MM.1S (cell line): ENCODE measurements around the gene SRC.

Experiments used
- DNase-seq: peaks from one replicate; pipeline ENCODE4 v3.0.0-alpha.2; 2015
- H2AFZ ChIP-seq: fragments of 300-600 bp; sonication (generic); 2 replicates; pipeline ENCODE4 v1.6.0; 2016; ENCODE audit warnings: antibody characterized with exemption, low read length
- H3F3A ChIP-seq: fragments of 300-600 bp; sonication (generic); 2 replicates; pipeline ENCODE4 v1.6.1; 2016; ENCODE audit warnings: mild to moderate bottlenecking, antibody characterized with exemption, low read length, moderate library complexity, mixed read lengths; ENCODE audit not compliant: insufficient read depth
- H3K27ac ChIP-seq: fragments of 300-600 bp; sonication (generic); 2 replicates; pipeline ENCODE4 v1.5.1; 2016; ENCODE audit warnings: mild to moderate bottlenecking, low read length
- H3K27me3 ChIP-seq: fragments of 300-600 bp; sonication (generic); replicated peaks from 2 replicates; pipeline ENCODE4 v1.6.0; 2016; ENCODE audit warnings: low read length; ENCODE audit not compliant: insufficient read depth
- H3K36me3 ChIP-seq: fragments of 300-600 bp; sonication (generic); replicated peaks from 2 replicates; pipeline ENCODE4 v1.6.1; 2016; ENCODE audit warnings: mild to moderate bottlenecking, low read length, mixed read lengths; ENCODE audit not compliant: insufficient read depth
- H3K4me1 ChIP-seq: fragments of 300-600 bp; sonication (generic); 2 replicates; pipeline ENCODE4 v1.6.1; 2016; ENCODE audit warnings: low read length, mixed read lengths
- H3K4me2 ChIP-seq: fragments of 300-600 bp; sonication (generic); 2 replicates; pipeline ENCODE4 v1.6.0; 2016; ENCODE audit warnings: low read depth, low read length
- H3K4me3 ChIP-seq: fragments of 300-600 bp; sonication (generic); 2 replicates; pipeline ENCODE4 v1.5.1; 2016; ENCODE audit warnings: low read length, mixed read lengths
- H3K79me2 ChIP-seq: fragments of 300-600 bp; sonication (generic); 2 replicates; pipeline ENCODE4 v1.6.1; 2016; ENCODE audit warnings: mixed run types, low read length, mixed read lengths
- H3K9ac ChIP-seq: fragments of 300-600 bp; sonication (generic); 2 replicates; pipeline ENCODE4 v1.6.1; 2016; ENCODE audit warnings: low read length, mixed read lengths
- H3K9me2 ChIP-seq: fragments of 300-600 bp; sonication (generic); replicated peaks from 2 replicates; pipeline ENCODE4 v1.6.1; 2016; ENCODE audit warnings: mild to moderate bottlenecking, low read length, mixed read lengths; ENCODE audit not compliant: insufficient read depth
- H3K9me3 ChIP-seq: fragments of 300-600 bp; sonication (generic); replicated peaks from 2 replicates; pipeline ENCODE4 v1.6.1; 2016; ENCODE audit warnings: mild to moderate bottlenecking, low read length, mixed read lengths; ENCODE audit not compliant: insufficient read depth
- H4K20me1 ChIP-seq: fragments of 300-600 bp; sonication (generic); 2 replicates; pipeline ENCODE4 v1.6.1; 2016; ENCODE audit warnings: mild to moderate bottlenecking, low read length, moderate library complexity, mixed read lengths; ENCODE audit not compliant: insufficient read depth
- CTCF ChIP-seq: fragments of 300-600 bp; sonication (generic); IDR thresholded peaks from 2 replicates; pipeline ENCODE4 v1.5.1; 2016; ENCODE audit warnings: antibody characterized with exemption, low read length, mixed read lengths
- EZH2 ChIP-seq: fragments of 300-600 bp; sonication (generic); optimal IDR thresholded peaks from 2 replicates; pipeline ENCODE3; 2017; ENCODE audit warnings: low read depth, mild to moderate bottlenecking, antibody characterized with exemption, low read length, mixed read lengths
- EZH2phosphoT487 ChIP-seq: fragments of 300-600 bp; sonication (generic); IDR thresholded peaks from 2 replicates; pipeline ENCODE4 v1.6.1; 2018; ENCODE audit warnings: antibody characterized with exemption, low read length

The SRC gene

DNA sequence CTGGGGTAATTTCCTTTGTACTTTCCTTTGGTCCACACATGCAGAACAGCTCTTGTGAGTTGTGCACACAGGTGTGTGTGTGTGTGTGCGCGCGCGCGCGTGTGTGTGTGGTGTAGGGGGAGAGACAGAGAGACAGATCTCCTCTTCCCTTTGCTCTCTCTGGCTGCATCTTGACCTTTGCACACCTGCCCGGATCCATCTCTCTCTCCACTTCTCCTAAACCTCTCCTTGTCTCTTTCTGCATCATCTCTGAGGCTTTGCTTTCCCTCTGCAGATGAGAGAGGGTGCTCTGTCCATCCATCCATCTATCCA, 67.0 kb downstream of the SRC start:
- H3K27ac ChIP-seq: no peak overlapping the region
- H4K20me1 ChIP-seq: no peaks in the 10 kb centered on the region
- H3K36me3 ChIP-seq: no peaks in the 10 kb centered on the region
- H2AFZ ChIP-seq: peak overlapping the region; percentile 68
- no peaks in the 10 kb centered on the region for H3K9me3 ChIP-seq
- H3K79me2 ChIP-seq: no peaks in the 10 kb centered on the region
- DNase-seq: no peak
- peaks cover 46% of the 10 kb centered on the region for H3K27me3 ChIP-seq
- no peak overlapping the region; the same call in 1 of the 2 replicates for H3K9ac ChIP-seq
- peak overlapping the region; percentile 89 for H3K4me2 ChIP-seq
- peak overlapping the region; percentile 59; the same call in 1 of the 2 replicates for H3K4me3 ChIP-seq
- H3F3A ChIP-seq: no peaks in the 10 kb centered on the region
- TF ChIP-seq EZH2 (no peak), CTCF (no peak), EZH2phosphoT487 (no peak)
- H3K9me2 ChIP-seq: no peaks in the 10 kb centered on the region
- H3K4me1 ChIP-seq: peaks cover 9% of the 10 kb centered on the region; the same call in 1 of the 2 replicates

DNA sequence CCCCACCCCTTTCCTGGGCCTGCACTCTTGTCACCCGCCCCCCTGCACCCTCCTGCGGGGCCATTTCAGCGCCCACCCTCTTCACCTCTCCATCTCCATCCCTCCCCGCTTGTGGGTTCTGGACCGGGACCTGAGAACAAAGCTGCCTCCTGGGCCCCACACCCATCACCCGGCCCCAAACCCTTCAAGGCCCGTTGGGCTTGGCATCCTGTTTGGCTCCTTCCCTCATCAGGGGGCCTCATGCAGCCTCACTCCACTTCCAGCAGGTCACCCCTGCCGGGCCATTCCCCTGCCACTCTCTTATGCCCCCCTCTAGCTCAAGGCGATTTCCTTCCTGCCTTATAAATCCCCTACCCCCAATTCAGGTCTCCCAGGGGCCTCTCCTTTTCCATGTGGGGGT, 67.4 kb downstream of the SRC start:
- no peaks in the 10 kb centered on the region for H3K36me3 ChIP-seq
- no peaks in the 10 kb centered on the region for H3F3A ChIP-seq
- no peaks in the 10 kb centered on the region for H4K20me1 ChIP-seq
- H3K27me3 ChIP-seq: peaks cover 46% of the 10 kb centered on the region
- DNase-seq: no peak
- no peak overlapping the region for H3K27ac ChIP-seq
- H3K9me3 ChIP-seq: no peaks in the 10 kb centered on the region
- H3K4me3 ChIP-seq: no peak overlapping the region
- no peak overlapping the region for H3K9ac ChIP-seq
- H3K4me2 ChIP-seq: no peak overlapping the region
- no peak overlapping the region for H2AFZ ChIP-seq
- no peak for TF ChIP-seq CTCF
- no peak for TF ChIP-seq EZH2phosphoT487
- no peak for TF ChIP-seq EZH2
- H3K4me1 ChIP-seq: peaks cover 9% of the 10 kb centered on the region; the same call in 1 of the 2 replicates
- no peaks in the 10 kb centered on the region for H3K79me2 ChIP-seq
- H3K9me2 ChIP-seq: no peaks in the 10 kb centered on the region

GRCh38 chr20:37414224-37415035, 68.5 kb downstream of the SRC start:
- H3K4me3 ChIP-seq: no peak overlapping the region
- peaks cover 52% of the 10 kb centered on the region for H3K27me3 ChIP-seq
- H3K79me2 ChIP-seq: no peaks in the 10 kb centered on the region
- no peak overlapping the region for H3K4me2 ChIP-seq
- no peaks in the 10 kb centered on the region for H3K9me2 ChIP-seq
- no peaks in the 10 kb centered on the region for H3K9me3 ChIP-seq
- no peaks in the 10 kb centered on the region for H3K36me3 ChIP-seq
- H3K4me1 ChIP-seq: peaks cover 4% of the 10 kb centered on the region; the same call in 1 of the 2 replicates
- no peaks in the 10 kb centered on the region for H3F3A ChIP-seq
- H3K9ac ChIP-seq: no peak overlapping the region
- DNase-seq: no peak
- H2AFZ ChIP-seq: no peak overlapping the region
- no peaks in the 10 kb centered on the region for H4K20me1 ChIP-seq
- TF ChIP-seq EZH2phosphoT487: no peak
- no peak for TF ChIP-seq CTCF
- TF ChIP-seq EZH2: no peak
- no peak overlapping the region for H3K27ac ChIP-seq
